ENCODE measurements around the gene ARHGAP1. TPM values are rescaled to one million over a fixed set of nuclear protein-coding genes. Genes with fewer than 3 reads are reported as not detected.

ARHGAP1 gene
- polyA plus RNA-seq (8.9 and 9.3 TPM in 2 replicates), polyA minus RNA-seq (19.2 and 22.9 TPM in 2 replicates)

DNA sequence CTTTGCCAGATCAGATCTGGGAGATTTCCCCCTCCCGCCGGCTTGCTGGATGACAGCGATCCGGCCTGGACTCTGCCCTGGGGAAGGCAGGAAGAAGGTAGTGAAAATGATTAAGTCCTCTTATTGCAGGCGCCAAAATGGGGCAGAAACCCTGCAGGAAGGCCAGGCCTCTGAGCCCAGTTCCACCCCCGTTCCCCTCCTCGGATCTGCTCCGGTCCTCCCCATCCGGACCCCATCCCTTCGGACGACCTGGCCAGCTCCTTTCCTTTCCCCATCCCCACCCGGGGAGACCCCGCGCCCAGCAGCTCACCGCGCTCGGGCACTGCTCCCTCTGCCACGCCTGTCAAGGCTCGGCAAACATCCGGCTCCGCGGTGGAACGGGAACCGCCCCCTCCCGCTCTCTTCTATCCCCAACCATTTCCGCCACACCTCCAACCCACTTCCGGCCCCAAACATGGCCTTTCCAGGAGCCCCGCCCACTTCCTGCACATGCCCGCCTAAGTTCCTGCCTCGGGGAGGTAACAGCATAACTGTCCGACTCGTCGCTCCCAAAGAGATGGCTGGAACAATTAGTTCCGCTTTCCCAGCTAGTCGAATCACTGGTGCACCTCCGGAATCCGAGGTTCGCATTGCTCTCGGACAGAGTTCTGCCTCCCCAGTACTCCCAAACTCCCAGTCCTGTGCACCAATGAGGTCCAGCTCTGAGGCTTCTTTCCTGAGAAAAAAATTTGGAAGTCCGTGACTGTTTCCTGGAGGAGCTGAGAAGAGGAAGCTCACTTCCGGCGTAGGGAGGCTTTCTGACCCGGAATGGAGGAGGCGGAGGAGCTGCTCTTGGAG, at the start of gene ARHGAP1, which contains the start of gene ZNF408:
ARHGAP1 (minus strand) TSS at position 379 of the 837 bp plus-strand sequence. CDS start 4,512 bp downstream, outside the sequence.
ZNF408 (plus strand) TSS at position 791 of the 837 bp plus-strand sequence; CDS start at position 808, 17 bp downstream.
- Histone ChIP-seq H3F3A (ENCODE audit: insufficient read depth, low read length, poor library complexity, severe bottlenecking) (no peaks in the 10 kb centered on the region), H3K9me2 (ENCODE audit: insufficient read depth, low read length) (no peaks in the 10 kb centered on the region), H4K20me1 (ENCODE audit: insufficient read depth) (no peaks in the 10 kb centered on the region), H3K4me3 (ENCODE audit: low read length) (peak within 1 kb of the TSS; percentile 88), H3K36me3 (ENCODE audit: insufficient read depth, low read length) (no peaks in the 10 kb centered on the region), H2AFZ (ENCODE audit: low read depth, low read length) (peak within 1 kb of the TSS; percentile 86), H3K4me2 (ENCODE audit: low read length) (peak within 1 kb of the TSS; percentile 67), H3K27me3 (ENCODE audit: insufficient read depth, low read depth, low read length) (no peaks in the 10 kb centered on the region), H3K27ac (ENCODE audit: low read length) (peak within 1 kb of the TSS; percentile 96), H3K9ac (ENCODE audit: low read length) (peak within 1 kb of the TSS; percentile 92), H3K9me3 (ENCODE audit: low read length) (no peaks in the 10 kb centered on the region), H3K79me2 (replicated peaks; ENCODE audit: insufficient read depth, low read length) (peaks cover 29% of the 10 kb centered on the region)
- TF ChIP-seq MXI1 (conservative IDR thresholded peaks at IDR 0.05; ENCODE audit: poor library complexity, severe bottlenecking) (peak; percentile 94), EP300 (conservative IDR thresholded peaks at IDR 0.05; ENCODE audit: poor library complexity, severe bottlenecking) (peak; percentile 60), RAD21 (conservative IDR thresholded peaks at IDR 0.05) (no peak), POLR2AphosphoS5 (IDR thresholded peaks at IDR 0.05) (peak; percentile 84), TAF1 (IDR thresholded peaks at IDR 0.05; ENCODE audit: low read depth) (no peak)
- TF ChIP-seq, protein P1, sequence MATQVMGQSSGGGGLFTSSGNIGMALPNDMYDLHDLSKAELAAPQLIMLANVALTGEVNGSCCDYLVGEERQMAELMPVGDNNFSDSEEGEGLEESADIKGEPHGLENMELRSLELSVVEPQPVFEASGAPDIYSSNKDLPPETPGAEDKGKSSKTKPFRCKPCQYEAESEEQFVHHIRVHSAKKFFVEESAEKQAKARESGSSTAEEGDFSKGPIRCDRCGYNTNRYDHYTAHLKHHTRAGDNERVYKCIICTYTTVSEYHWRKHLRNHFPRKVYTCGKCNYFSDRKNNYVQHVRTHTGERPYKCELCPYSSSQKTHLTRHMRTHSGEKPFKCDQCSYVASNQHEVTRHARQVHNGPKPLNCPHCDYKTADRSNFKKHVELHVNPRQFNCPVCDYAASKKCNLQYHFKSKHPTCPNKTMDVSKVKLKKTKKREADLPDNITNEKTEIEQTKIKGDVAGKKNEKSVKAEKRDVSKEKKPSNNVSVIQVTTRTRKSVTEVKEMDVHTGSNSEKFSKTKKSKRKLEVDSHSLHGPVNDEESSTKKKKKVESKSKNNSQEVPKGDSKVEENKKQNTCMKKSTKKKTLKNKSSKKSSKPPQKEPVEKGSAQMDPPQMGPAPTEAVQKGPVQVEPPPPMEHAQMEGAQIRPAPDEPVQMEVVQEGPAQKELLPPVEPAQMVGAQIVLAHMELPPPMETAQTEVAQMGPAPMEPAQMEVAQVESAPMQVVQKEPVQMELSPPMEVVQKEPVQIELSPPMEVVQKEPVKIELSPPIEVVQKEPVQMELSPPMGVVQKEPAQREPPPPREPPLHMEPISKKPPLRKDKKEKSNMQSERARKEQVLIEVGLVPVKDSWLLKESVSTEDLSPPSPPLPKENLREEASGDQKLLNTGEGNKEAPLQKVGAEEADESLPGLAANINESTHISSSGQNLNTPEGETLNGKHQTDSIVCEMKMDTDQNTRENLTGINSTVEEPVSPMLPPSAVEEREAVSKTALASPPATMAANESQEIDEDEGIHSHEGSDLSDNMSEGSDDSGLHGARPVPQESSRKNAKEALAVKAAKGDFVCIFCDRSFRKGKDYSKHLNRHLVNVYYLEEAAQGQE (IDR thresholded peaks at IDR 0.05; ENCODE audit: borderline replicate concordance), result peak; percentile 91

DNA sequence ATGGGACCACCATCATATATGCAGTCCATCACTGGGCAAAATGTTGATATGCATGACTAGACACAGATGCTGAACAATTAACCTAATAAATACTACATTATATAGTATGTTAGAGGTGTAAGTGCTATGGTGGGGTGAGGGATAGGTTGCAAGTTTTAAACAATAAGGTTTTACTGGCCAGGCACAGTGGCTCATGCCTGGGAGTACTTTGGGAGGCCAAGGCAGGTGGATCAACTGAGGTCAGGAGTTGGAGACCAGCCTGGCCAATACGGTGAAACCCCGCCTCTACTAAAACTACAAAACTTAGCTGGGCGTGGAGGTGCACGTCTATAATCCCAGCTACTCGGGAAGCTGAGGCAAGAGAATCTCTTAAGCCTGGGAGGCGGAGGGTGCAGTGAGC, 46.7 kb upstream of the ARHGAP1 start:
- no peaks in the 10 kb centered on the region for H3K9me2 ChIP-seq (ENCODE audit: insufficient read depth, low read length)

More for the DNA sequence above, 46.7 kb upstream of the ARHGAP1 start:
- Histone ChIP-seq H3K9ac (ENCODE audit: low read length) (no peak overlapping the region), H4K20me1 (ENCODE audit: insufficient read depth) (no peaks in the 10 kb centered on the region), H3K27me3 (ENCODE audit: insufficient read depth, low read depth, low read length) (no peaks in the 10 kb centered on the region), H3K27ac (ENCODE audit: low read length) (no peak overlapping the region), H3K9me3 (ENCODE audit: low read length) (no peaks in the 10 kb centered on the region), H3K36me3 (ENCODE audit: insufficient read depth, low read length) (no peaks in the 10 kb centered on the region), H2AFZ (ENCODE audit: low read depth, low read length) (no peak overlapping the region), H3F3A (ENCODE audit: insufficient read depth, low read length, poor library complexity, severe bottlenecking) (no peaks in the 10 kb centered on the region), H3K4me3 (ENCODE audit: low read length) (no peak overlapping the region), H3K79me2 (replicated peaks; ENCODE audit: insufficient read depth, low read length) (no peaks in the 10 kb centered on the region), H3K4me2 (ENCODE audit: low read length) (no peak overlapping the region)
- TF ChIP-seq, protein P1 (IDR thresholded peaks at IDR 0.05; ENCODE audit: borderline replicate concordance), result no peak
- no peak for TF ChIP-seq MXI1 (conservative IDR thresholded peaks at IDR 0.05; ENCODE audit: poor library complexity, severe bottlenecking)
- TF ChIP-seq, protein P2, sequence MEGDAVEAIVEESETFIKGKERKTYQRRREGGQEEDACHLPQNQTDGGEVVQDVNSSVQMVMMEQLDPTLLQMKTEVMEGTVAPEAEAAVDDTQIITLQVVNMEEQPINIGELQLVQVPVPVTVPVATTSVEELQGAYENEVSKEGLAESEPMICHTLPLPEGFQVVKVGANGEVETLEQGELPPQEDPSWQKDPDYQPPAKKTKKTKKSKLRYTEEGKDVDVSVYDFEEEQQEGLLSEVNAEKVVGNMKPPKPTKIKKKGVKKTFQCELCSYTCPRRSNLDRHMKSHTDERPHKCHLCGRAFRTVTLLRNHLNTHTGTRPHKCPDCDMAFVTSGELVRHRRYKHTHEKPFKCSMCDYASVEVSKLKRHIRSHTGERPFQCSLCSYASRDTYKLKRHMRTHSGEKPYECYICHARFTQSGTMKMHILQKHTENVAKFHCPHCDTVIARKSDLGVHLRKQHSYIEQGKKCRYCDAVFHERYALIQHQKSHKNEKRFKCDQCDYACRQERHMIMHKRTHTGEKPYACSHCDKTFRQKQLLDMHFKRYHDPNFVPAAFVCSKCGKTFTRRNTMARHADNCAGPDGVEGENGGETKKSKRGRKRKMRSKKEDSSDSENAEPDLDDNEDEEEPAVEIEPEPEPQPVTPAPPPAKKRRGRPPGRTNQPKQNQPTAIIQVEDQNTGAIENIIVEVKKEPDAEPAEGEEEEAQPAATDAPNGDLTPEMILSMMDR (IDR thresholded peaks at IDR 0.05; ENCODE audit: poor library complexity, severe bottlenecking), result no peak
- no peak for TF ChIP-seq EP300 (conservative IDR thresholded peaks at IDR 0.05; ENCODE audit: poor library complexity, severe bottlenecking)
- TF ChIP-seq TAF1 (IDR thresholded peaks at IDR 0.05; ENCODE audit: low read depth), result no peak
- no peak for TF ChIP-seq SMC3 (conservative IDR thresholded peaks at IDR 0.05; ENCODE audit: poor library complexity)
- no peak for TF ChIP-seq RAD21 (conservative IDR thresholded peaks at IDR 0.05)
- no peak for TF ChIP-seq POLR2AphosphoS5 (IDR thresholded peaks at IDR 0.05)
- no peak for TF ChIP-seq EZH2 (IDR thresholded peaks at IDR 0.05; ENCODE audit: borderline replicate concordance, insufficient read depth, low read length, poor library complexity, severe bottlenecking)

Measured in neural cell (in vitro differentiated cells).